ENCODE results near the gene VWC2L.

The VWC2L gene

DNA sequence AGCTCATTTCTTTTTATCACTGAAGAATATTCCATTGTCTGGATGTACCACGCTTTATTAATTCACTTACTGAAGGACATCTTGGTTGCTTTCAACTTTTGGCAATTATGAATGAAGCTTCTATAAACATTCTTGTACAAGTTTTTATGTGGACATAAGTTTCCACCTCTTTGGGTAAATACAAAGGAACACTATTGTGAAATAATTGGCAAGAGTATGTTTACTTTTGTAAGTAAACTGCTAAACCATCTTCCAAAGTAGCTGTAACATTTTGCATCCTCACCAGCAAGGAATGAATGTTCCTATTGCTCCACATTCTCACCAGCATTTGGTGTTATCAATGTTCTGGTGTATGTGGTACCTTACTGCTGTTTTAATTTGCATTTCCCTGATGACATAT, 15.8 kb upstream of the VWC2L start:
- Histone ChIP-seq H4K20me1 (ENCODE audit: control insufficient read depth, insufficient read depth, low read depth, low read length) (no peaks in the 10 kb centered on the region), H3K4me1 (ENCODE audit: control insufficient read depth, low read length) (no peaks in the 10 kb centered on the region), H3K79me2 (ENCODE audit: control insufficient read depth, low read length) (no peaks in the 10 kb centered on the region), H3K36me3 (ENCODE audit: control insufficient read depth, low read length) (no peaks in the 10 kb centered on the region), H3K27ac (ENCODE audit: low read depth, low read length) (no peak overlapping the region), H3K9me2 (replicated peaks; ENCODE audit: control insufficient read depth, low read length) (no peaks in the 10 kb centered on the region), H3K9me3 (ENCODE audit: control insufficient read depth, insufficient read depth, low read length) (no peaks in the 10 kb centered on the region), H3K27me3 (ENCODE audit: control insufficient read depth, low read length) (no peaks in the 10 kb centered on the region), H3K4me3 (ENCODE audit: low read length) (no peak overlapping the region), H3F3A (ENCODE audit: control insufficient read depth, insufficient read depth) (no peaks in the 10 kb centered on the region), H3K4me2 (ENCODE audit: low read length) (no peak overlapping the region)
- TF ChIP-seq EZH2phosphoT487 (IDR thresholded peaks at IDR 0.05; ENCODE audit: borderline replicate concordance, low read length): no peak
- TF ChIP-seq, protein P1, sequence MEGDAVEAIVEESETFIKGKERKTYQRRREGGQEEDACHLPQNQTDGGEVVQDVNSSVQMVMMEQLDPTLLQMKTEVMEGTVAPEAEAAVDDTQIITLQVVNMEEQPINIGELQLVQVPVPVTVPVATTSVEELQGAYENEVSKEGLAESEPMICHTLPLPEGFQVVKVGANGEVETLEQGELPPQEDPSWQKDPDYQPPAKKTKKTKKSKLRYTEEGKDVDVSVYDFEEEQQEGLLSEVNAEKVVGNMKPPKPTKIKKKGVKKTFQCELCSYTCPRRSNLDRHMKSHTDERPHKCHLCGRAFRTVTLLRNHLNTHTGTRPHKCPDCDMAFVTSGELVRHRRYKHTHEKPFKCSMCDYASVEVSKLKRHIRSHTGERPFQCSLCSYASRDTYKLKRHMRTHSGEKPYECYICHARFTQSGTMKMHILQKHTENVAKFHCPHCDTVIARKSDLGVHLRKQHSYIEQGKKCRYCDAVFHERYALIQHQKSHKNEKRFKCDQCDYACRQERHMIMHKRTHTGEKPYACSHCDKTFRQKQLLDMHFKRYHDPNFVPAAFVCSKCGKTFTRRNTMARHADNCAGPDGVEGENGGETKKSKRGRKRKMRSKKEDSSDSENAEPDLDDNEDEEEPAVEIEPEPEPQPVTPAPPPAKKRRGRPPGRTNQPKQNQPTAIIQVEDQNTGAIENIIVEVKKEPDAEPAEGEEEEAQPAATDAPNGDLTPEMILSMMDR (IDR thresholded peaks at IDR 0.05; ENCODE audit: low read depth, low read length, poor library complexity, severe bottlenecking): no peak

DNA sequence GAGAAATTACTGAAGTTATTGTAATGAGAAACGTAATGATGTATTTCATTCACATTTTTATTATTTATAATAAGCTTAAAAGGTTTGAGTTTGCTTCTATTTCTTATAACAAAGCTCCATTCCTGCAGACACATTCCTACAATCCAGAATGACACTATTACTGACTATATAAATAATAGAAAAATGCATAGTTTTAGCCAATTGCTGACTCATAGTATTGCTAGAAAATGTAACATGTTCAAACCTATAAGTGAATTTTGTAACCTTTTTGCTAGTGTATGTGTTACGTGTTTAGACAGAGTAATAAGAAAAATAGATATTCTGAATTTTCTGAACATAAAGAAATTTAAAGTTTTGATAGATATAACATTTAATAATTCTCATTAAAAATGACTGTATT, 9.3 kb upstream of the VWC2L start:
- no peaks in the 10 kb centered on the region for H3F3A ChIP-seq (ENCODE audit: control insufficient read depth, insufficient read depth)
- H3K9me3 ChIP-seq (ENCODE audit: control insufficient read depth, insufficient read depth, low read length): no peaks in the 10 kb centered on the region
- H4K20me1 ChIP-seq (ENCODE audit: control insufficient read depth, insufficient read depth, low read depth, low read length): no peaks in the 10 kb centered on the region
- H3K9me2 ChIP-seq (replicated peaks; ENCODE audit: control insufficient read depth, low read length): no peaks in the 10 kb centered on the region
- no peaks in the 10 kb centered on the region for H3K36me3 ChIP-seq (ENCODE audit: control insufficient read depth, low read length)
- H3K27ac ChIP-seq (ENCODE audit: low read depth, low read length): no peak overlapping the region
- no peak overlapping the region for H3K4me3 ChIP-seq (ENCODE audit: low read length)
- H3K27me3 ChIP-seq (ENCODE audit: control insufficient read depth, low read length): no peaks in the 10 kb centered on the region
- H3K79me2 ChIP-seq (ENCODE audit: control insufficient read depth, low read length): no peaks in the 10 kb centered on the region
- no peaks in the 10 kb centered on the region for H3K4me1 ChIP-seq (ENCODE audit: control insufficient read depth, low read length)
- TF ChIP-seq EZH2phosphoT487 (IDR thresholded peaks at IDR 0.05; ENCODE audit: borderline replicate concordance, low read length): no peak
- TF ChIP-seq, protein P1 (IDR thresholded peaks at IDR 0.05; ENCODE audit: low read depth, low read length, poor library complexity, severe bottlenecking): no peak
- no peak overlapping the region for H3K4me2 ChIP-seq (ENCODE audit: low read length)

DNA sequence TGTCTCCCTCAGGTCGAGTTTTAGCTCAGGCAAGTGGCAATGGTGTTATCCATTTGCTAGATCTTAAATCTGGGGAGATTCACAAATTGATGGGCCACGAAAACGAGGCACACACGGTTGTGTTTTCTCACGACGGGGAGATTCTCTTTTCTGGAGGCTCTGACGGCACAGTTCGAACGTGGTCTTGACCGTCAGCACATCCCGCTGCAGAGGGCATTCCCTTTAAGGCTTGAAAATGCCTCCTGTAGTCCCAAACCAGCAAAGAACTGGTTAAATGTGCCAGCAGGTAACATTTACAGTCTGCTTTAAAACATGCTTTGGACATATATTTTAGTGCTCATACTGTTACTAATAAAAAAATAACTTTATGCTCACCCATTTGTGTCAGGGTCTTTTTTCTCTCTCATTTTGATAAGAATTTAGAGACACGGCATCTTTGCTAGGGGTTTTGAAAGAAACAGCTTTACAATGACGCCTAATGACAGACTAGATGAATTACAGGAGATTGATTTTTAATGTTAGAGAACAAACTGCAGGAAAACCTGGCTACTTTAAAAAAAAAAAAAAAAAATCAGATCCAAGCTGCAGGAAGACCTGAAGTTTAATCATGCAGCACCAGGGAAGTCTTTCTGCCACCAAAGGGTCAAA, 602 bp upstream of the VWC2L start:
- TF ChIP-seq, protein P1 (IDR thresholded peaks at IDR 0.05; ENCODE audit: low read depth, low read length, poor library complexity, severe bottlenecking): no peak
- TF ChIP-seq EZH2phosphoT487 (IDR thresholded peaks at IDR 0.05; ENCODE audit: borderline replicate concordance, low read length): no peak
- H3K4me3 ChIP-seq (ENCODE audit: low read length): no peak overlapping the region
- H3K79me2 ChIP-seq (ENCODE audit: control insufficient read depth, low read length): no peaks in the 10 kb centered on the region
- no peaks in the 10 kb centered on the region for H3K27me3 ChIP-seq (ENCODE audit: control insufficient read depth, low read length)
- H3K9me2 ChIP-seq (replicated peaks; ENCODE audit: control insufficient read depth, low read length): no peaks in the 10 kb centered on the region
- no peaks in the 10 kb centered on the region for H3K36me3 ChIP-seq (ENCODE audit: control insufficient read depth, low read length)
- H4K20me1 ChIP-seq (ENCODE audit: control insufficient read depth, insufficient read depth, low read depth, low read length): no peaks in the 10 kb centered on the region
- no peaks in the 10 kb centered on the region for H3K4me1 ChIP-seq (ENCODE audit: control insufficient read depth, low read length)
- no peaks in the 10 kb centered on the region for H3K9me3 ChIP-seq (ENCODE audit: control insufficient read depth, insufficient read depth, low read length)
- no peaks in the 10 kb centered on the region for H3F3A ChIP-seq (ENCODE audit: control insufficient read depth, insufficient read depth)
- no peak overlapping the region for H3K4me2 ChIP-seq (ENCODE audit: low read length)
- no peak overlapping the region for H3K27ac ChIP-seq (ENCODE audit: low read depth, low read length)
